SK-N-MC (cell line): ENCODE results near the gene XIRP1.

Source experiments
- DNase-seq: peaks from one replicate; pipeline ENCODE4 v3.0.0-alpha.2; 2011; ENCODE audit warnings: low read depth, low spot score
- H3K27ac ChIP-seq: fragments of 200-600 bp; sonication (generic); 2 replicates; pipeline ENCODE4 v1.5.1; 2016; ENCODE audit warnings: mixed run types
- H3K36me3 ChIP-seq: fragments of 200-600 bp; sonication (generic); 2 replicates; pipeline ENCODE4 v1.6.1; 2017; ENCODE audit warnings: antibody characterized with exemption, low read length, mixed read lengths; ENCODE audit not compliant: insufficient read depth
- H3K4me3 ChIP-seq: fragments of 200-600 bp; sonication (generic); 2 replicates; pipeline ENCODE4 v1.5.1; 2016
- H3K9ac ChIP-seq: fragments of 200-600 bp; sonication (generic); 2 replicates; pipeline ENCODE4 v1.8.0; 2017; ENCODE audit warnings: mixed run types, mixed read lengths; ENCODE audit not compliant: insufficient read length
- H3K9me3 ChIP-seq: fragments of 200-600 bp; sonication (generic); 2 replicates; pipeline ENCODE4 v1.6.1; 2017; ENCODE audit warnings: low read depth, mild to moderate bottlenecking, antibody characterized with exemption, low read length, moderate library complexity, mixed read lengths
- EZH2 ChIP-seq: fragments of 200-600 bp; sonication (generic); IDR thresholded peaks from one replicate; pipeline ENCODE4 v1.6.1; 2017; ENCODE audit warnings: antibody characterized with exemption
- FOXP2 ChIP-seq: optimal IDR thresholded peaks from 2 replicates; pipeline ENCODE3; 2011; ENCODE audit warnings: mild to moderate bottlenecking, moderate library complexity; ENCODE audit not compliant: insufficient read depth; ENCODE audit errors: extremely low read length, control extremely low read depth
- POLR2AphosphoS5 ChIP-seq: IDR thresholded peaks from 2 replicates; pipeline ENCODE4 v1.6.1; 2012; ENCODE audit warnings: mild to moderate bottlenecking, low read depth, low read length, borderline replicate concordance

XIRP1 gene

DNA sequence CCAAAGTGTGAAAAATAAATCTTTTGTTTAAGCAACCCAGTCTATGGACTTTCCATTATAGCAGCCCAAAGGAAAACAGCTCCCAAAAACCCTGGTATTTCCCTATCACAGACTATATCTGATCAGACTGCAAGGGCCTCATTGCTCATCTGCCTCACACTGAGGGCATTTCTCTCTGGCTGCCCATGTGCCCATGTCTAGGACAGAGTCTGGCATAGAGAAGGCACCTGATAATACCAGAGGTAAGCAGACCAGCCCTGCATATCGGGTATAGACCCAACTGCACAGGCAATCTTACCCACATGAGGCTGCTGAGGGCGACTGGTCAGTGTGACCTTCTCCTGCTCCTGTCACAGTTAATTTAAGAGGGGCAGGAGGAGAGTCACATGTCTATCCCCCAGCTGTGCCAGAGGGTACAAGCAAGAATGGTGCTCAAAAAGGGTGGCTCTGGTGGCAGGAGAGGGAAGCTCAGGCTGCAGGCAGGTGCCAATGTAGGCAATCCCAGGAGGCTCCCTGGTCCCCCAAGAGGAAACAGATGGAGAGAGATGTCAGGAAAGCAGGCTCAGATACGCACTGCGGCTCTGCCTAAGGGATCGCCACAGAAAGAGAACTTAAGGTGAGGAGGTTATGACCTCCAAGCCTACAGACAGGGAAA, 42.1 kb downstream of the XIRP1 start:
- no peak for TF ChIP-seq FOXP2
- no peak for TF ChIP-seq POLR2AphosphoS5
- no peak for TF ChIP-seq EZH2
- no peak overlapping the region for H3K9ac ChIP-seq
- no peaks in the 10 kb centered on the region for H3K36me3 ChIP-seq
- DNase-seq, result no peak
- no peak overlapping the region for H3K27ac ChIP-seq
- H3K9me3 ChIP-seq, result no peaks in the 10 kb centered on the region
- H3K4me3 ChIP-seq, result peak overlapping the region; percentile 76

DNA sequence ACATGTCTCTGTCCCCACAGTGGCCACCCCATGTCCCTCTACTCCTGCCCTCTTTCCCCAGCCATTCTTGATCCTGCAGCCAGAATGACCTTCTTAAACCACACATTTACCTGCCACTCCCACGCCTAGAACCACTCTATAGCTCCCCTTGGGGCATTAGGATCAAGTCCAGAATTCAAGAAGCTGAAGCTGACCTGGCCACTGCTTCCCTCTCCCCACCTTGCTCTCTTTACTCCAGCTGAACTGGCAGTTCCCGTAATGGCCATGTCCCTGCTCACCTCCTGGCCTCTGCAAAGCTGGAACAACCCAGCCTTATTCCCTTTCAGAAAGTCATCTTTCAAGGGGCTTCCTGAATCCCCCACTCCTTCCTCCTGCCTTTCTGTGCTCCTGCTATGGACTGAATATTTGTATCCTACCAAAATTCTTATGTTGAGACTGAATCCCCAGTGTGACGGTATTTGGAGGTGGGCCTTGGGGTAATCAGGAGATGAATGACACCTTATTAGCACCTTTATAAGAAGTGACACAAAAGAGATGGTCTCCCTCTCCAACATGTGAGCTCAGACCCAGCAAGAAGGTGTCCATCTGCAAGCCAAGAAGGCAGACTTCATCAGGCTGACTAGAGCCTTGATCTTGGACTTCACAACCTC, 42.8 kb downstream of the XIRP1 start:
- Histone ChIP-seq H3K9ac (no peak overlapping the region), H3K27ac (no peak overlapping the region), H3K9me3 (no peaks in the 10 kb centered on the region), H3K36me3 (no peaks in the 10 kb centered on the region), H3K4me3 (no peak overlapping the region)
- TF ChIP-seq EZH2 (no peak), FOXP2 (no peak), POLR2AphosphoS5 (no peak)
- DNase-seq, result no peak

DNA sequence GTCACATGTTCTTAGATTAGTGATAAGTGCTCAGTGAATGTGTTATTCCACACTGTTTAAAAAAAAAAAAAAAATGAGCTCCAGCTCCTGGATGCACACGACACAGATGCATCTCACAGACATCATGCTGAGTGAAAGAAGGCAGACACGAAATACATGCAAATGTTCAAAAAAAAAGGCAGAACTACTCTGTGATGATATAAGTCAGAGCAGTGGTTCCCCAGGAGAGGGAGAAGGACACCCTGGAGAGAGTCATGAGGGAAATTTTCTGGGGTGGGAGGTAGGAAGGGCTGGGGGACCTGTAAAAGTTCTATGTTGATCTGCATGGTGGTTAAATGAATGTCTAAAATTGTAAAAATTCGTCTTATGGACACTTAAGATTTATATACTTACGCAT, 43.3 kb downstream of the XIRP1 start:
- no peak overlapping the region for H3K27ac ChIP-seq
- no peaks in the 10 kb centered on the region for H3K9me3 ChIP-seq
- no peaks in the 10 kb centered on the region for H3K36me3 ChIP-seq
- TF ChIP-seq FOXP2, result no peak
- no peak for TF ChIP-seq POLR2AphosphoS5
- TF ChIP-seq EZH2, result no peak
- H3K9ac ChIP-seq, result no peak overlapping the region
- DNase-seq, result no peak
- no peak overlapping the region for H3K4me3 ChIP-seq

DNA sequence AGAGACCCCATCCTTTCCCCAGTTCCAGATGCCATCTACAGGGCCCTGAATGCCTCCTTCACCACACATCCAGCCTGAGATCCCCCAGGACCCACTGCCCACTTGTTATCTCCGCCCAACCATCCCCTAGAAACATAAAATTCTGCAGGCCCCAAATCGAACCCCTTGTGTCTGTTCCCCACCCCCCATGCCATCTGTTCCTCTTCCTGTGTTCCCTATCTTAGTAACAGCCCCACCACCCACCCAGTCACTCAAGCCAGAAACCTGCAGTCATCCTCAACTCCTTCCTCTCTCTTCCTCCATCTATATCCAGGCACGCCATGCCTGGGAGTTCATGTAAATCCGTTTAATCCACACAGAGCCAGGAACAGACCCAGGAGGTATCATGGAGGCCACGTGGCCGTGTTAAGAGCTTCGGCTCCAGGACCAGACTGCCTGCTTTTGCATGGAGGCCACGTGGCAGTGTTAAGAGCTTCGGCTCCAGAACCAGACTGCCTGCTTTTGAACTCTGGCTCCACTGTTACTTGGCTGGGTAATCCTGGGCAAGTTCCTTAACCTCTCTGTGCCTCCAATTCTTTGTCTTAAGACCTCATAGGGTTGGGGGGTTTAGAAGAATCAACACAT, 43.8 kb downstream of the XIRP1 start:
- no peak overlapping the region for H3K4me3 ChIP-seq
- TF ChIP-seq FOXP2 (no peak), POLR2AphosphoS5 (no peak), EZH2 (no peak)
- H3K27ac ChIP-seq, result no peak overlapping the region
- no peaks in the 10 kb centered on the region for H3K36me3 ChIP-seq
- no peak for DNase-seq
- H3K9ac ChIP-seq, result no peak overlapping the region
- no peaks in the 10 kb centered on the region for H3K9me3 ChIP-seq

DNA sequence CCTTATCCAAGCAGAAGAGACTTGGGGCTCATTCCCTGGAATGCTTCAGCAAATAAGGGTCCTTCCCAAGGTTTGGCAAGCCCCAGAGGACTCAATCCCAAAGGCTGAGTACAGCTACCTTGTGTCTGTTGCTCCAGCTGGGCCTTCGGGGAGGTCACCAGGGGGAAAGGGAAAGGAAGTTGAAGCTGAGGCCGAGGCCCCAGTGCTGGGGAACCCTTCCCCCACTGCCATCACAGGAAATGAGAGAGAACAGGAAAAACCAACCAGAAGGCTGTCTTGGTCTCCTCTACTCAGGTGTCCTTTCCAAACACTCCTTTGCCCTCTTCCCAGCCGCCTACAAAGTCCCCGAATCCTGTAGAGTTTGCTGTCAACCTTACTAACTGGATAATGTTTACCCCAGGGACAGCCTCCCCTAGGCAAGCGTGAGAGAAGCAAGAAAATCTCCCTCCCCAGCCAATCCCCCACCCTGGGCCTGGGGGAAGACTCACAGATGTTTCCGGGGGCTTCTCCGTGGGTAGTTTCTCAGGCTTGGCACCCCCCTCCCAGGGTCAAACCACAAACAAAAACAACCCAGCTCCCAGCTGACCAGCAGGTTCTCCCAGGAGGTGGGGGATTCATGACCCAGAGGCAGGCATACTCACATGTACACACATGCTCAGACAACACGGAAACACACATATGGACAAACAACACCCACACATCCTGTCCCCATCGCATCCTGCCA, 44.5 kb downstream of the XIRP1 start:
- Histone ChIP-seq H3K9me3 (no peaks in the 10 kb centered on the region), H3K36me3 (no peaks in the 10 kb centered on the region), H3K4me3 (no peak overlapping the region), H3K27ac (peak overlapping the region; percentile 57; the same call in 1 of the 2 replicates), H3K9ac (no peak overlapping the region)
- TF ChIP-seq EZH2 (no peak), FOXP2 (no peak), POLR2AphosphoS5 (no peak)
- no peak for DNase-seq

DNA sequence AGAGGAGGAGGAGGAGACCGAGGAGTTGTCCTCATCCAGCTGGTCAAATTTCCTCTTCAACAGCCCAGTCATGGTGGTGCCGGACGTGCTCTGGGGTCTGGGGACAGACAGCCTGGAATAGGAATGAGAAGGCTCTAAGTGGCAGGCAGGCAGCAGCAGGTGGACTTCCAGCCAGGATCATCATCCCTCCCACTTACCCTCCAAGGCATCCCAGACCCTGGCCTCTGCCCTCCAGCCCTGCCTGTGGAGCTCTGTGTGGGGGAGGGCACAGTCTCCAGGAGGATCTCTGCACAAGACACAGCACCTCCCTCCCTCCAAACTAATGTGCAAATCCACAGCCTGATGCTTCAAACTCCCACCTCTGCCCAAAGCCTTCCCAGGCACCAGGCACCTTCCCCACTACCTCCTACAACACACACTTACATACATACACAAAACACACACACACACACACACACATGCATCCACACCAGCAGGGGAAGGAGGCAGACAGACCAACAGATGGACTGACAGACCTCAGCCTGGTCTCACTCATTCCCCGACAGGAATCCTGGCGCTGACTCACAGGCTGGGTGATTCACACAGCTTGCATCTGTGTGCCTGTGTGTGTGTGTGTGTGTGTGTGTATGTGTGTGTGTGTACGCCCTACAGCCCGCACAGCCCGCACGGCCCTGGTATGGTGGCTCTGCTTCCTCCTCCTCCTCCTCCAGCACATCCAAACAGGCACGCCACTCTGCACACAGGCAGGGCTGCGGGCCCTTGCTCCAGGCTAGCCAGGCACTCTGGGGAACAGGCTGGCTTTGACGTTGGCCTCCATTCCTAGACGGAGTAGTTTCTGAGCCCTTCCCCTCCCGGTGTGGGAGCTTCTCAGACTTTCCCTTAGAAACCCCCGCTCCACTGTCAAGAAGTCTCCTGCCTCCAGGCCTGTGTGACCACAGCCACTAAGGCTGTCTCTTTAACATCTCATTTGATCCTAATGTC, 45.5 kb downstream of the XIRP1 start:
- Histone ChIP-seq H3K36me3 (no peaks in the 10 kb centered on the region), H3K4me3 (no peak overlapping the region), H3K27ac (no peak overlapping the region), H3K9ac (no peak overlapping the region), H3K9me3 (no peaks in the 10 kb centered on the region)
- no peak for DNase-seq
- no peak for TF ChIP-seq EZH2
- no peak for TF ChIP-seq FOXP2
- no peak for TF ChIP-seq POLR2AphosphoS5

DNA sequence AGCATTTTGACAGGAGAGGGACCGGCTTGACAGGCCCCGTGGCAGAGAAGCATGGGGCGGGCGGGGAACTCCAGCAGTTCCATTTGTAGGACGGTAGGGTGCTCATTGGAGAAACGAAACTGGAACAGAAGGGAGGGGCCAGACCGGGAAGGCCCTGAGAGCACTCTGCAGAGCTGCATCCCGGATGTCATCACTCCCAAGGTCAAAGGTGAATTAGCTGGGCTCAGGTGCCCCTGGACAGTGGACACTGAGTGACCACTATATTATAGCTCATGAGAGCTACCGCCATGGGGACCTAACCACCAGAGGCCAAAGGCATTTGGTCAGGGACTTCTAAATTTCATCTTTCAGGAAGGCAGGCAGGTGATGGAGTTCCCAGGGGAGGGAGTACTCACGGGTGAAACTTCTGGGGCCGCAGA, 46.3 kb downstream of the XIRP1 start:
- no peak overlapping the region for H3K4me3 ChIP-seq
- H3K27ac ChIP-seq, result no peak overlapping the region
- H3K9ac ChIP-seq, result no peak overlapping the region
- H3K36me3 ChIP-seq, result no peaks in the 10 kb centered on the region
- TF ChIP-seq EZH2 (no peak), POLR2AphosphoS5 (no peak), FOXP2 (no peak)
- DNase-seq, result no peak
- H3K9me3 ChIP-seq, result no peaks in the 10 kb centered on the region
